ENCODE data around the gene SLC7A11. TPM values are rescaled to one million over a fixed set of nuclear protein-coding genes. Genes with fewer than 3 reads are reported as not detected.

The SLC7A11 gene
- total and polyA plus RNA-seq, 2 donors from 2014 or later = 0.04 to 2.6 TPM

DNA sequence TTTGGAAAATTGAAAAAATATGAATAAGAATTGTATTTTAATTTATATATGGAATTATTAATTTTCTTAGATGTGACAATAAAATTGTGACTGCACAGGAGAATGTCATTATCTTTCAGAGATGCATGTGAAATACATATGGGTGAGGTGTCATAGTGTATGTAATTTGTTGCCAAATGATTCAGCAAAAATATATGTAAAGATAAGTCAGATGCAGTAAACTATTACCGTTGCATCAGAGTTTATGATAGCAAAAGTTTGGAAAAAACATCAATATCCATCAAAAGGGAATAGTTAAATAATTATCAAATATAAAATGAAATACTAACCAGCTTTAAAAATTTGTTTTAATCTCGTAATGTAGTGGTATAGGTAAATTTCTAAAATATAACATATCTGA lies 10.4 kb upstream of the SLC7A11 start:
- DNase-seq (no peak), FAIRE-seq (peak; percentile 70)
- intact Hi-C loops (cut with DNase I) = no loop called here
- no peaks in the 10 kb centered on the region for H3K27me3 ChIP-seq (ENCODE audit: control insufficient read depth, insufficient read depth, low read length)
- no peak overlapping the region for H3K9ac ChIP-seq (ENCODE audit: low read length in 3 of 3)
- no peaks in the 10 kb centered on the region for H3K4me1 ChIP-seq (ENCODE audit: control insufficient read depth in 2 of 3, insufficient read depth in 2 of 3, low read depth in 1 of 3, low read length in 3 of 3)
- no peak overlapping the region for H3K4me3 ChIP-seq (ENCODE audit: low read length in 3 of 3)
- H3K9me3 ChIP-seq (ENCODE audit: control insufficient read depth in 2 of 3, insufficient read depth in 1 of 3, low read length in 3 of 3) = no peaks in the 10 kb centered on the region
- TF ChIP-seq, protein P1, sequence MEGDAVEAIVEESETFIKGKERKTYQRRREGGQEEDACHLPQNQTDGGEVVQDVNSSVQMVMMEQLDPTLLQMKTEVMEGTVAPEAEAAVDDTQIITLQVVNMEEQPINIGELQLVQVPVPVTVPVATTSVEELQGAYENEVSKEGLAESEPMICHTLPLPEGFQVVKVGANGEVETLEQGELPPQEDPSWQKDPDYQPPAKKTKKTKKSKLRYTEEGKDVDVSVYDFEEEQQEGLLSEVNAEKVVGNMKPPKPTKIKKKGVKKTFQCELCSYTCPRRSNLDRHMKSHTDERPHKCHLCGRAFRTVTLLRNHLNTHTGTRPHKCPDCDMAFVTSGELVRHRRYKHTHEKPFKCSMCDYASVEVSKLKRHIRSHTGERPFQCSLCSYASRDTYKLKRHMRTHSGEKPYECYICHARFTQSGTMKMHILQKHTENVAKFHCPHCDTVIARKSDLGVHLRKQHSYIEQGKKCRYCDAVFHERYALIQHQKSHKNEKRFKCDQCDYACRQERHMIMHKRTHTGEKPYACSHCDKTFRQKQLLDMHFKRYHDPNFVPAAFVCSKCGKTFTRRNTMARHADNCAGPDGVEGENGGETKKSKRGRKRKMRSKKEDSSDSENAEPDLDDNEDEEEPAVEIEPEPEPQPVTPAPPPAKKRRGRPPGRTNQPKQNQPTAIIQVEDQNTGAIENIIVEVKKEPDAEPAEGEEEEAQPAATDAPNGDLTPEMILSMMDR (IDR thresholded peaks at IDR 0.05; ENCODE audit: borderline replicate concordance, extremely low read depth, insufficient read depth) = no peak
- H3K27ac ChIP-seq (ENCODE audit: low read depth in 2 of 2, low read length in 2 of 2) = no peak overlapping the region
- no peaks in the 10 kb centered on the region for H3K36me3 ChIP-seq (ENCODE audit: control insufficient read depth in 2 of 3, insufficient read depth in 3 of 3, low read length in 3 of 3)

GRCh38 chr4:138251938-138252337 lies 9.8 kb upstream of the SLC7A11 start:
- TF ChIP-seq, protein P1 (IDR thresholded peaks at IDR 0.05; ENCODE audit: borderline replicate concordance, extremely low read depth, insufficient read depth) = no peak
- Histone ChIP-seq H3K9me3 (ENCODE audit: control insufficient read depth in 2 of 3, insufficient read depth in 1 of 3, low read length in 3 of 3) (no peaks in the 10 kb centered on the region), H3K9ac (ENCODE audit: low read length in 3 of 3) (no peak overlapping the region), H3K4me1 (ENCODE audit: control insufficient read depth in 2 of 3, insufficient read depth in 2 of 3, low read depth in 1 of 3, low read length in 3 of 3) (no peaks in the 10 kb centered on the region), H3K4me3 (ENCODE audit: low read length in 3 of 3) (no peak overlapping the region), H3K27me3 (ENCODE audit: control insufficient read depth, insufficient read depth, low read length) (no peaks in the 10 kb centered on the region), H3K27ac (ENCODE audit: low read depth in 2 of 2, low read length in 2 of 2) (no peak overlapping the region), H3K36me3 (ENCODE audit: control insufficient read depth in 2 of 3, insufficient read depth in 3 of 3, low read length in 3 of 3) (no peaks in the 10 kb centered on the region)
- FAIRE-seq (no peak), DNase-seq (no peak)
- intact Hi-C loops (cut with DNase I) = no loop called here

DNA sequence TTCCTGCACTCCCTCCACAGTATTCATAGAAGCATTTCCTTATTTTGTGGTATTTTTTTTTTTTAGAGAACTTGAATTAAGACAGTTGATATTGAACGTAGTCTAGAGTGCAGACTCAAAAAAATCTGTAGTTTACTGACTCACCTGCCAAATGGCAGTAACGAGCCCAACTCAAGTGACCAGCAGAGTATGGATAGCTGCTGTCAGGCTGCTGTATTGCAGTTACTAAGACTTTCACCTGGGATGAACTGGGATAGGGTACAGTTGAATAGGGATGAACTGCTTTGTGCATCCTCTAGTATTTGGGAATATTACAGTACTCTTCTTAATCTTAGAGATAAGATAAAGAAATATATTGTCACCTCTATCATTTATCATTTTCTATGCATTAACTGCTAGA lies 7.0 kb upstream of the SLC7A11 start:
- Histone ChIP-seq H3K27ac (ENCODE audit: low read depth in 2 of 2, low read length in 2 of 2) (no peak overlapping the region), H3K27me3 (ENCODE audit: control insufficient read depth, insufficient read depth, low read length) (no peaks in the 10 kb centered on the region), H3K9ac (ENCODE audit: low read length in 3 of 3) (no peak overlapping the region), H3K4me3 (ENCODE audit: low read length in 3 of 3) (no peak overlapping the region), H3K4me1 (ENCODE audit: control insufficient read depth in 2 of 3, insufficient read depth in 2 of 3, low read depth in 1 of 3, low read length in 3 of 3) (no peaks in the 10 kb centered on the region), H3K9me3 (ENCODE audit: control insufficient read depth in 2 of 3, insufficient read depth in 1 of 3, low read length in 3 of 3) (no peaks in the 10 kb centered on the region), H3K36me3 (ENCODE audit: control insufficient read depth in 2 of 3, insufficient read depth in 3 of 3, low read length in 3 of 3) (no peaks in the 10 kb centered on the region)
- TF ChIP-seq, protein P1 (IDR thresholded peaks at IDR 0.05; ENCODE audit: borderline replicate concordance, extremely low read depth, insufficient read depth) = no peak
- intact Hi-C loops (cut with DNase I) = no loop called here
- no peak for DNase-seq
- FAIRE-seq = no peak

- TF ChIP-seq, protein P1 (IDR thresholded peaks at IDR 0.05; ENCODE audit: borderline replicate concordance, extremely low read depth, insufficient read depth) = no peak
- intact Hi-C loops (cut with DNase I) = no loop called here
These were observed 5.9 kb upstream of the SLC7A11 start for GRCh38 chr4:138248058-138248457.

More at GRCh38 chr4:138248058-138248457, 5.9 kb upstream of the SLC7A11 start:
- H3K36me3 ChIP-seq (ENCODE audit: control insufficient read depth in 2 of 3, insufficient read depth in 3 of 3, low read length in 3 of 3) = no peaks in the 10 kb centered on the region
- no peaks in the 10 kb centered on the region for H3K27me3 ChIP-seq (ENCODE audit: control insufficient read depth, insufficient read depth, low read length)
- H3K27ac ChIP-seq (ENCODE audit: low read depth in 2 of 2, low read length in 2 of 2) = no peak overlapping the region
- DNase-seq = no peak
- H3K9ac ChIP-seq (ENCODE audit: low read length in 3 of 3) = no peak overlapping the region
- H3K9me3 ChIP-seq (ENCODE audit: control insufficient read depth in 2 of 3, insufficient read depth in 1 of 3, low read length in 3 of 3) = no peaks in the 10 kb centered on the region
- H3K4me1 ChIP-seq (ENCODE audit: control insufficient read depth in 2 of 3, insufficient read depth in 2 of 3, low read depth in 1 of 3, low read length in 3 of 3) = no peaks in the 10 kb centered on the region
- H3K4me3 ChIP-seq (ENCODE audit: low read length in 3 of 3) = no peak overlapping the region
- no peak for FAIRE-seq
